Measurements from ENCODE around the gene PGF. TPM values are rescaled to one million over a fixed set of nuclear protein-coding genes. Genes with fewer than 3 reads are reported as not detected.

The PGF gene
- total RNA-seq, 1 donor from 2014 or later, result 44.8 TPM

- DNase-seq (ENCODE audit: low read depth in 2 of 2), result peak in 1 of 2 donors; percentile 45
Measured at GRCh38 chr14:74959596-74960180, 4.3 kb upstream of the PGF start.

DNA sequence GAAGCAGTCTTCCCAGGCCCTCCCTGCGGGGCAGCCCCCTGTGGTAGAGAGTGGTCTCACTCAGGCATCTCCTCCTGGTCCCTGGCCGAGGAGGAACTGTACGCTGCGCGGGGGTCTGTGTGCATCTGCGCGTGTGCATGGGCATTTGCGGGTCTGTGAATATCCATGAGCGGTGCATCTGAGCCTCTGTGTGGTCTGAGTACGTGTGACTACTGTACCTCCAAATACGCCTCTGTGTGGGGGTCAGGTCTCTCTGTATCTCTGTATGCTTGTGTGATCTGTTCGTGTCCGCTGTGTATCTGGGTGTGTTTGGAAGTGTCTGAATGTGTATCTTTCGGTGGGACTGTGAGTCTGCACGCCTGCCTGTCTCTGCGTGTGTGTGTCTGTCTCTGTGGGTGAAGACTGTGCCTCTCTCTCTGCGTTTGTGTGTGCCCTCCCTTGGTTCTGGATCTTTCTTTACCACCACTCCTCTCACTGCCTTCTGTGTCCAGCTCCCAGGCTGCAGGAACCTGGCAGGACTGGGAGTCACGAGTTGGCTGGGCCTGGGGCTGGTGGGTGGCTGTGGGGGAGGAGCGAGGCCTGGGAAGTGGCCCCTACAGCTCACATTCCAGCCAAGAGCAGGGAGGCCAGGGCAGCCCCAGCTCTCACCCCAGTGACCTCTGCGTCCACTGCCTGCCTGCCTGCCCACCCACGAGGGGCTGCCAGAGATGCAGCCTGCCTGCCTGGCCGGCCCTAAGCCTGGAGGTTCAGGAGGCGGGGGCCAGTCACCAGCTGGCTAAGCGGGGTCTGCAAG lies 1.1 kb upstream of the PGF start:
- no peak for DNase-seq (ENCODE audit: low read depth in 2 of 2)

- DNase-seq (ENCODE audit: low read depth in 2 of 2), result no peak
Measured at GRCh38 chr14:74956027-74956279, 556 bp upstream of the PGF start.

GRCh38 chr14:74954947-74955228 lies 509 bp downstream of the PGF start:
- no peak for DNase-seq (ENCODE audit: low read depth in 2 of 2)

DNA sequence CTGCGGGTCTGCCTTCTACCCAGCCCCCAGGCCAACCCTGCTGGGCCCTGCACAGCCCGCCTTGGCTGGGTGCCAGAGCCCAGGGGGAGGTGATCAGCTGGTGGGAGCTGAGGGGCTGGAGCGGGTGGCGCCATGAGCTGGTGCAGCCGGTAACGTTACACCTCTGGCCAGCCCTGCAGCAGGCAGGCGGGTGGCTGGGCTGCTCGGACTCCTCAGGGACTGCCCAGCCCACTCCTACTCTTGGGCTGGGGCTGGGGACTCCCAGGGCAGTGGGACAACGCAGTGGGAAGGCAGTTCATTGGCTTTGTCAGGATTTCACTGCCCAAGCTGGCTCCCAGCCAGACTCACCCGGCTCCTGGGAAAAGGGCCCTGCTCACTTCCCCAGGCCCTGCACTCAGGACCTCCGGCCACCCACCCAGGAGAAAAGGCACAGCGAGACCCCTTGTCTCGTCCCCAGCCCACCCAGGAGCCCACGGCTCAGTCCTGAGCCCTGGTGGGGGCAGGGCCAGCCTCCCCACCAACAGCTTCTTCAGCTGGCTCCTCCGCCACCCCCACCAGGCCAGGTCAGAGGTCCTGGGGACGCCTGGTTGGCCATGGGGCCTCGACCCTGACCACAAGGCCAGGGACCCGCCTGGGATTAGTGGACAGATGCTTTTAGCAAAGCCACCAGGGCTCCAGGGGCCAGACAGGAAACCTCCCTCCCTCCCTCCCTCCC lies 1.0 kb downstream of the PGF start:
- peak in 1 of 2 donors; percentile 75 for DNase-seq (ENCODE audit: low read depth in 2 of 2)

- DNase-seq (ENCODE audit: low read depth in 2 of 2), result no peak
Measured at GRCh38 chr14:74953686-74954085, 1.7 kb downstream of the PGF start.

- no peak for DNase-seq (ENCODE audit: low read depth in 2 of 2)
Measured at GRCh38 chr14:74952697-74953484, 2.5 kb downstream of the PGF start.

DNA sequence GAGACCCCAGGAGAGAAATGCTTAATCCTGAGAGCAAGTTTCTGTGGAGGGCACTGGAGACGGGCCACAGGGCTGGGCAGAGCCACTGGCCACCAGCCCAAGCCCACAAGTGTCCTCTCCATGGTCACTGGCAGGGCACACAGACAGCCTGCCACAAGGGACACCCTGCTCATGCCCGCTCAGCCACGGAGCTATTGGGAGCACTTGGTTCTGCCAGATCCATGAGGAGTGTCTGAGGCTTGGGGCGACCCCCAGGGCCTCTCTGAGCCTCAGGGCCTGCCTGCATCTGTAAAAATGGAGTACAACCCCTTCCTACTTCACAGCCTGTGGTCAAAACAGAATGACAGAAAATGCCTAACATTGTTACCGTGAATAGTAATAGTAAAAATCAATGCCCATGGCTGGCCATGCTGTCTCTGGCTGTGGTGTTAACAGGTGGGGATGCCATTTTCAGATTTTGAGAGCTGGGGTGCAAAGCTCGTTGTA lies 3.2 kb downstream of the PGF start:
- DNase-seq (ENCODE audit: low read depth in 2 of 2), result no peak

DNA sequence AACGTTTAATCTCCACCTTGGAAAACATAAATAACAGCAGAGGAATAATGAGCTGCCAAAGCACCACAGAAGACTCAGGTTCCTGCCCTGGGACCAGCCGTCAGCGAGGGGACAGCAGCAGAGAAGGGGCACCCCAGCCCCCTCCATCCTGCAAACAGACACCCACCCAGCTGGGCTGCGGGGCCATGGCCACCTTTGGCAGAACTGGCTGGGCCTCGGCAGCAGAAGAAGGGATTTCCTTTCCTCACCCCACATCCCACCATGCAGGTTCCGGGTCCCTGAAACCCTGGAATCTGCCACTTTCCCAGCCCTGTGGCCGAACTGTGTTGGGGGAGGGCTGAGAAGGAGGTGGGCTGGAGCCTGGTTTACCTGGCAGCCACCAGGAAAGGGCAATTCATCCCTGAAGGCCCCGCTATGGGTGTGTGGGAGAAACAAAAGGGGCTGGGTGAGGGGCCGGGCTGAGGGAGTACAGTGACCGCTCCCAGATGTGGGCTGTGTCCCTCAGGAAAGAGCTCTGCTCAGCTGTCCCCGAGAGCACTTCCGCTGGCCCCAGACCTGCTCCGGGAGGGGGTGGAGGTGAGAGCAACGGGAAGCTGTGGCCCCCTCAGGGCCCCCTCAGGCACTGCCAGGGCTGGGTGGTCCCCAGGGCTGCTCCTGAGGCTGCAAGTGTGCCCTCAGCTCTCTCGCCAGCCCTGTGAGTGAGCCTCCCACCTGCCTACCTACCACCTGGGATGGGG lies 3.8 kb downstream of the PGF start:
- DNase-seq (ENCODE audit: low read depth in 2 of 2), result no peak

DNA sequence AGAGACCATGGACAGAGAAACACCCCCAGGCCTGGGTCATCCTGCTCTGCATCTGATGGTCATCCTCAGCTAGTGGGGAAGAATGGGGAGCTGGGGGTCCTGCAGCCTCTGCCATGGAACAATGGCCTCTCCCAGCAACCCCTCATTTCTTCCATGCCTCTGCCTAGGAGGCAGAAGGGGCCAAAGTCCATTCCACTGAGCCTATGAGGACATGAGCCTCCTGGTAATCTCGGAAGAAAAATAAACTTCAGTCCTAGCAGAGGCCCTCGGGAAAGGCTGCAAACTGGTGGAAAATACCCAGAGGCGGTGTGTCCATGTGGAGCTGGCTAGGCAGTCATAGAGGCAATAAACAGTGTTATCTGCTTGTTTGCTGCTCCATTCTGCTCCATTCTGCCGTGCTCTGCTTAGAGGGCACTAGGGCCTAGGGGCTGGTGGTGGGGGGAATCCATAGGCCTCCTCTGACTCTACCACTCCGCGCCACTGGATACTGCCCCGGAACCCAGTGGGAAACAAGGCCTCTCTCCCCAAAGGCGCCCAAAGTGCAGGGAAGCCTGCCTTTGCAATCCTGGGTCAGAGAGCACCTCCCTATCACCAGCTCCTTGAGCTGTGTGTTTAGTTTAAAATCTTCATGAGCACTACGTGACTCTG lies 4.5 kb downstream of the PGF start:
- no peak for DNase-seq (ENCODE audit: low read depth in 2 of 2)

- DNase-seq (ENCODE audit: low read depth in 2 of 2), result no peak
Measured at GRCh38 chr14:74949859-74950573, 5.4 kb downstream of the PGF start.

- DNase-seq (ENCODE audit: low read depth in 2 of 2), result no peak
Measured at GRCh38 chr14:74949191-74949601, 6.2 kb downstream of the PGF start.

DNA sequence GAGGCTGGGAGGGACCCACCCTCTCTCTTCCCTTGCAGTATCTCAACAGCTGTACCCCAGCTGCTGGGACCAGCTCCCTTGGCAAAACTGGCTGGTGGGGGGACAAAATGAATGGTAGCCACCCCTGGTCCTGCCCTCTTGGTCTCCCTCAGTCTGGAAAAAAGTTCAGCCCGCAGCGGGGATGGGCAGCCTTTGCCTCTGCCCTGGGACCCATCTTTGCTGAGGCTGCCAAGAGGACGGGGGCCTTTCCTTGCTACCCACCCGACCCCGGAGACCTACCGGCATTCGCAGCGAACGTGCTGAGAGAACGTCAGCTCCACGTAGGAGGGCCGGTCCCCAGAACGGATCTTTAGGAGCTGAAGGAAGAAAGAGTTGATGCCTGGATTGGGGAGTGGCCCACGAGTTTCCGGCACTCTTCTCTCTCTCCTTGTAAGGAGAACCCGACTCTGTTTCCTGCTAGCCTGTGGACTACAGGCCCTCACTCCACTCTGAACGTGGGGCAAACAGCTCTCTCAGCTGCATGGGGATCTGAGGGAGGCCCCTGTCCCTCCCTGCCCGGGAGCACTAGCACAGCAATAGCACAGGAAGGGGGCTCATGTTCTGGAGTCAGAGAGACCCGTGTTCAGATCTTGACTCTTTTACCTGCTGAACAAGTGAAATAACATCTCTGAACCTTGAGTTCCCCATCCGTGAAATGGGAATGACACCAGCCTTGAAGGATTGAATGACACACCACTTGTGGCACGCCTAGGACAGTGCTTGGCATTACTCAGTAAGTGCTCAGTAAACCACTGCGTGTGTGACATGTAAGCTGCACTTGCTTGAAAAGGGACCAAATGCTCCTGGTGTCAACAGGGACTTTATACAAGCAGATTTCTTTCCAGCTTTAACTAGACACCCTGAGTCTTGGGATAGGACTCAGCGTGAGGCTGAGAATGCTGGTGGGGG lies 6.9 kb downstream of the PGF start:
- DNase-seq (ENCODE audit: low read depth in 2 of 2), result no peak

- DNase-seq (ENCODE audit: low read depth in 2 of 2), result no peak
Measured at GRCh38 chr14:74947353-74948227, 7.8 kb downstream of the PGF start.

DNA sequence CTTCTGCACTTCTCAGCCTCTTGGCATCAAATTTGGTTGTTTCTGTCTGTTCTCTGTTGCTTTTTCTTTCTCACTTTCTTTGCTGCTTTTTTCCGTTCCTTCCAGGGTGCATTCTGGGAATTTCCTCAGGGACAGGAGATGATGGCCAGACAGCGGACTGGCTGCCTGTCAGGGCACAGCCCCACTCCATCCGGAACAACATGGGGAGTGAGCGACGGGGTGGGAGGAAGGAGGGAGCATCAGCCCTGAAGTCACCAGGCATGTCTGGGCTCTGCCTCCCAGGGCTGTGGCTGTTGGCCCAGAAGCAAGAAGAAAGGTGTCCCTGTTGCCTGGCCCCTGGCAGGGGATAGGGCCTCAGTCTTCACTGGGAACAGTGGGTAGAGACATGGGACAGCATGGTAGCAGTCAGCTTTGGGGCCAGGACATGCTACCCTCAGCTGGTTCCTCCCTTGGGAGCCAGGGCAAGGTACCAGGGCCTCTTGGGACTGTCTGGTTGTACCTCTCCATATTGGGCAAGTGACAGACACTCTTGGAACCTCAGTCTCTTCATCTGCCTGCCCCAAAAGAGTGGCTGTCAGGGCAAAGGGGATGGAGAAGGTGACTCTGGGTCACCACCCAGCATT lies 8.6 kb downstream of the PGF start:
- peak in 1 of 2 donors; percentile 29 for DNase-seq (ENCODE audit: low read depth in 2 of 2)

DNA sequence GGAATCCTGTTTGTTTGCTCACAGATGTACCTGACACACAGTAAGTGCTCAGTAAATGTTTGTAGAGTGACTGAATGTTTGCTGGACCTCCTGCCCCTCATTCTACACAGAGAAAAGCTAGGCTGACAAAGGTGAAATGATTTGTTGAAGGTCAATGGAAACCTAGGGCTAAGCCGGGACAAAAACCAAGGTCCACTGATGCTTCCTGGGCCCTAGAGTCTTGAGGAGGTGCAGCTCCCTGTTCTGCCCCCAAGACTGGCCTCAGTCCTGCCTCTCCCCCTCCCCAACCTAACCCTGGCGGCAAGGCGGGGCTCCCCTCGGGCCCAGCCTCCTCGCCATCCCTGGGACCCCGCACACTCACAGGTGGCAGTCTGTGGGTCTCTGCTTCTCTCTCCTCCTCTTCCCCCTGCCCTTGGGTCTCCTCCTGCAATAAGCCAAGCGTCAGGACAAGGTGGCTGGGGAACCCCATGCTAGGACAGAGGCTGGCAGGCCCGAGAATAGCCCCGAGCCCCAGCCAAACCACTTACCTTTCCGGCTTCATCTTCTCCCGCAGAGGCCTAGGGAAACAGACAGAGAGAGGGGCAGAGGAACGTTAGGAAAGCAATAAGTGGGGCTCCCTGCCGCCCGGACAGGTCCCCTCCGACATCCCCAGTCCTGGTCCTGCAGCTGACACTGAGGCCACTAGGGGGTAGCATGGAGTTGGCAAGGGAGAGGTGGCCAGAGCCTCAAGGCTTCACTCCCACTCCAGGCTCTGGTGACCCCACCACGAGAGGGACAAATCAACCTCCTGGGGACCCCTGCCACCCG lies 9.3 kb downstream of the PGF start:
- DNase-seq (ENCODE audit: low read depth in 2 of 2), result peak; percentile 43 to 73
